GM21723 (cell line): ENCODE measurements around the gene CIDEC.
"Not testable (repeated sequence)": the region's sequence is repeated elsewhere in the genome, so short reads cannot be mapped to it uniquely, and the experiment has no call there.

ENCODE experiments used
- ATAC-seq: cut with Tn5 transposase; IDR thresholded peaks from one replicate; pipeline ENCODE4 v1.9.1; 2021; ENCODE audit warnings: mild to moderate bottlenecking, moderate library complexity; ENCODE audit not compliant: unreplicated experiment

The CIDEC gene

GRCh38 chr3:9851383-9851782 is 28.7 kb downstream of the CIDEC start:
- not testable (repeated sequence) for ATAC-seq

GRCh38 chr3:9848860-9849259 is 31.2 kb downstream of the CIDEC start:
- not testable (repeated sequence) for ATAC-seq

- ATAC-seq, result not testable (repeated sequence)
Observed at GRCh38 chr3:9847870-9848269, 32.2 kb downstream of the CIDEC start.

DNA sequence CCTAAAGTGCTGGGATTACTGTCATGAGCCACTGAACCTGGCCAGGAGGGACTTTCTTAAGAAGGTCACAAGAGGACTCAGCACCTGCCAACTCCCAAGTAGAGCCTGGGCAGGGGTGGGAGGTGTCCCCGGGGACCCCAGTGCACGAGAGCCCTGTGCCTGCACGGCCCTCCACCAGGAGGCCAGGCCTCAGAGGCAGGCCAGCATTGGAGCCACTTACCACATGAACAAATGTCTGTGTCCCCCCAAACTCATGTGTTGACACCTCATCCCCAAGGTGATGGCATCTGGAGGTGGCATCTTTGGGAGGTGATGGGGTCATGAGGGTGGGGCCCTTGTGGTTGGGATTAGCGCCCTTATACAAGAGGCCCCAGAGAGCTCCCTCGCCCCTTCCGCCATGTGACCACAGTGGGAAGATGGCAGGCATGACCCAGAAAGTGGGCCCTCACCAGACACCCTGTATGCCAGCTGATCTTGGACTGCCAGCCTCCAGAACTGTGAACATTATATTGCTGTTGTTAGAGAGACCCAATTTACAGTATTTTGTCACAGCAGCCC is 33.0 kb downstream of the CIDEC start:
- ATAC-seq, result no peak

DNA sequence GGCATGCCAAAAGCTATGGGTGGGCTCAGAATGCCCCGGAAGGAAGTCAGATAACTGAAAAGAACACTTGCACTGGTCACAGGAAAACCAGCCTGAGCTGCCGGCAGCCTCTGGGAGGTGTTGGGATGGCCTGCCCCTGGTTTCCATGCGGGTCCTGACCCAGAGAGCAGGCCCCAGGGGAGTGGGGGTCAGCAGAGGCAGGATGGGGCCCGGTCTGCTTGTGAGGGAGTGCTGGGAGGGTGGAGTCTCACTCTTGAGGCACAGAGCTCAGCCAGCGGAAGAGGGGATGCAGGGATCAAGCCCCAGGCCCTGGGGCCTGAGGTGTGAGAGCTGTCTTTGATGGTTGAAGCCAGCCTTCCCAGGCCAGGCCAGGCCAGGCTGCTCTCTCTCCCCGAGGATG is 33.8 kb downstream of the CIDEC start:
- no peak for ATAC-seq

- ATAC-seq, result peak; percentile 98
Observed at GRCh38 chr3:9843715-9844438, 36.2 kb downstream of the CIDEC start, which contains the start of gene RPUSD3. Gene RPUSD3, minus strand, starts transcription at chr3:9844008. Its CDS starts 18 bp downstream, at chr3:9843990.

- no peak for ATAC-seq
Observed at GRCh38 chr3:9841015-9841414, 39.0 kb downstream of the CIDEC start.

GRCh38 chr3:9838856-9839255 is 41.2 kb downstream of the CIDEC start:
- ATAC-seq, result no peak

DNA sequence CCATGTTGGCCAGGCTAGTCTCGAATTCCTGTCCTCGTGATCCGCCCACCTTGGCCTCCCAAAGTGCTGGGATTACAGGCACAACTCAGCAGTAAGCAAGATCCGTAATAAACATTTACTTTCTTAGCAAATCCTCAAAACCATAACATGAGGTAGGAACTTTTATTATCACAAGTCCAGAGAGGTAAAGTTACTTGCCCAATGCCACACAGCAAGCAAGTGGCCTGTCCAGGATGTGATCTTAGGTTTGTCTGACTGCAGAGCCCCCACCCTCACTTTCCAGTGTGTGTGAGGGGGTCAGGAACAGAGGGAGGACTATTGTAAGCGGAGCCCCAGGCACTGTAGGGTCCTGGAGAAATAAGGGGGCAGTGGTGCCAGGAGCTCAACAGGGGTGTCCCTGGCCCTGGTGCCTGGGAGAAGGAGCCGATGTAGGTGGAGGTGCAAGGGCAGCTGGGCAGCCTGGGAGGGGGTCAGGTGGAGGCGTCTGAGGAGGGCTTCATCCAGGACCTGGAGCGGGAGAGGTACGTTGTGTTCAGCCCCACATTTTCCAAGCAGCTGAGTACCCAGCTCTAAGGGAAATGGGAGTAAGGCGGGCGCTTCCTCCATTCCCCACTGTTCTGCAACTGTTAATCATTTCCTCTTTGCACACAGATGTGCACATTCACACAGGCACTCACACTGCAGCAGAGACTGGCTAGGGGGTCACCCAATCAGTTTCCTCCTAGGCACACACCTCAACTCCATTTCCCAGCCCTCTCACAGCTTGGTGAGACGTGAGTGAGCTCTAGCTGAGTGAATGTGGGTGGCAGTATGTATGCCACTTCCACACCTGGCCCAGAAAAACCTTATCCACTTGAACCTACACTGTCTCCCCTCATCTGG is 42.1 kb downstream of the CIDEC start:
- no peak for ATAC-seq

- no peak for ATAC-seq
Observed at GRCh38 chr3:9834520-9835380, 45.3 kb downstream of the CIDEC start.

DNA sequence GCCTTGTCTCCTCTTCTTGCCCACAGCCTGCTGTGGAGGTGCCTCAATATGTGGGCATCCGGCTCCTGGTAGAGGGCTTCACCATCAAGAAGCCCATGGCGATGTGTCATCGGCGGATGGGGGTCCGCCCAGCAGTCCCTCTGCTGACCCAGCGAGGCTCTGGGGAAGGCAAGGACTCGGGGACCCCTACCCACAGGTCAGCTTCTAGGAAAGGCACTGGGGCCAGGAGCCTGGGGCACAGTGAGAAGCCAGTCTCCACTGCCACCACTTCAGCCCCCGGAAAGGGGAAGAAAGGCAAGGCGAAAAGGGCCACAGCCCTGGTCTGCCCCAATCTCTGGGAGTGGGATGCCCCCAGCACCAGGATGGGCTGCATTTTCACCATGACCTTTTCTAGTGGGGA is 47.0 kb downstream of the CIDEC start:
- no peak for ATAC-seq

DNA sequence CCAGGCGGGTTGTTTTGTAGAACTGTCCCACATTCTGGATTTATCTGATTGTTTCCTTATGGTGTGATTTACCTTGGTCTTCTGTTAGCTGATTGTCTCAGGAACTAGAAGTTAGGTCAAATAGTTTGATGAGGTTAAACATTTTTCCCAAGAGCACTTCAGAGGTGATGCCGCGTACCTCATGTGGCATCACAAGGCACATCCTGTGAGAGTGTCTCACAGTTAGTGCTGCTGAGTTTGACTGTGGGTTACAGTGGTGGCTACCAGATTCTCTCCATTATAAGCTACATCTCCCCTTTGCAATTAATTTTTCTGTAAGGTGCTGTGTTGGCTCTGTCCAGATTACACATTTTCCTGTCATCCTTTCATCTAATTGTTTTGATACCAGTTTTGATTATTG is 48.8 kb downstream of the CIDEC start:
- ATAC-seq, result no peak

GRCh38 chr3:9828801-9829755 is 51.0 kb downstream of the CIDEC start:
- ATAC-seq, result no peak

DNA sequence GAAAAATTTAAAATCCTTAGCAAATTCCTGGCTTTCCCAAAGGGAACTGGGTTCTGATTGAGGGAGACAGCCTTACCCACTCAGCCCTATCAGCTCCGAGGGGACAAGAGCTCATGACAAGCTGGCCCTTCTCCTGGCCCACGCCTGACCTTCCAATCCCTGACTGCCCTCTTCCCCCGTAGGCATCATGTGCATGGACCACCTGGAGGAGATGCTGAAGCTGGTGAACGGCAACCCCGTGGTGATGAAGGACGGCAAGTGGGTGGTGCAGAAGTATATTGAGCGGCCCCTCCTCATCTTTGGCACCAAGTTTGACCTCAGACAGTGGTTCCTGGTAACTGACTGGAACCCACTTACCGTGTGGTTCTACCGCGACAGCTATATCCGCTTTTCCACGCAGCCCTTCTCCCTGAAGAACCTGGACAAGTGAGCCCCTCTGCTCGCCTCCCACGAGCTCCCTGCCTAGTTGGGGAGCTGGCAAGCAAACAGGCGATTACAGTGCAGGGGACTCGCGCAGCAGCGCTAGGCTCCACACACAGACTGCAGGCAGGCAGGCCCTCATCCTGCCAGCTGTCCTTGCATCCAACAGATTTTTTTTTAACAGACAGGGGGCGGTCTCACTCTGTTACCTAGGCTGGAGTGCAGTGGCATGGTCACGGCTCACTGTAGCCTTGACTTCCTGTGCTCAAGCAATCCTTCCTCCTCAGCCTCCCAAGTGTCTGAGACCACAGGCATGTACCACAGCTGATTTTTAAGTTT is 53.1 kb downstream of the CIDEC start:
- ATAC-seq, result no peak

DNA sequence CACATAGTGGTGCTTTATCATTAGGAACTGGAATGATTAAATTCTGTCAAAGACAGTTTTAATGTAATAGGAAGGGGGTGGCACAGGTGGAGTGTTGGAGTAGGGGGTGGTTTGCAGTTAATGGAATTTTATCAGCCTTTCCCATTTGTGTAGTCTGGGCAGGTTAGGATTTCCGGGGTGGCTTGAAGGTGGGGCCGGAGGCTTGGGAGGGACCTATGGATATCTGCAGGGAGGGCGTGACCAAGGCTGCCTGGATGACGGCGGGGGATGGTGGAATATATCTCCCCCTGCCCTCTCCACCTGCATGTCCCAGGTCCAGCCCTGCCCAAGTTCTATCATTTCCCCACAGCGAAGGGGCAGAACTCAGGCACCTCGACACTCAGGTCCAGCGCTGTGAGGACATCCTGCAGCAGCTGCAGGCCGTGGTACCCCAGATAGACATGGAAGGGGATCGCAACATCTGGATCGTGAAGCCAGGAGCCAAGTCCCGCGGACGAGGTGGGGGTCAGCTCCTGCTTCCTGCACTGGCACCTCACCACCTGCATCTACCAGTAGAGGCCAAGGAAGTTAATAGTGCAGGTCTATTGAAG is 54.5 kb downstream of the CIDEC start:
- no peak for ATAC-seq

DNA sequence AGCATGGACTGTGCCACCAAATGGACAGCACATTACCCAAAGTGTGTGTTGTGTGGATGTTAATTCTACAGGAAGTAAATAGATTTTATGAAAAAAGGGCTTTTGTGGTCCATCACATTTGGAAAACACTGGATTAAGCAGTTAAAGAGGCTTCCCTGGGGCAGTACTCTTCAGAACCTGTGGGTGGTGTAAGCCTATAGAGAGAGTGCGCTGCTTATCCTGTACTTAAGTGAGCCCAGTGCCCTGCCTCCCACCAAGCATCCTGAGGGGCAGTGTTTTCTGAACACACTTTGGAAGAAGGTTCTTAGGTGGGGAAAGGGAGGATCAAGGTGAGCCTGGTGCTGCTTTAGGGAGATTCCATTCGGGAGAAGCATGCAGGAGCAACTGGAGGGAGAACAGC is 59.1 kb downstream of the CIDEC start:
- no peak for ATAC-seq

GRCh38 chr3:9820543-9820942 is 59.5 kb downstream of the CIDEC start:
- ATAC-seq, result no peak

DNA sequence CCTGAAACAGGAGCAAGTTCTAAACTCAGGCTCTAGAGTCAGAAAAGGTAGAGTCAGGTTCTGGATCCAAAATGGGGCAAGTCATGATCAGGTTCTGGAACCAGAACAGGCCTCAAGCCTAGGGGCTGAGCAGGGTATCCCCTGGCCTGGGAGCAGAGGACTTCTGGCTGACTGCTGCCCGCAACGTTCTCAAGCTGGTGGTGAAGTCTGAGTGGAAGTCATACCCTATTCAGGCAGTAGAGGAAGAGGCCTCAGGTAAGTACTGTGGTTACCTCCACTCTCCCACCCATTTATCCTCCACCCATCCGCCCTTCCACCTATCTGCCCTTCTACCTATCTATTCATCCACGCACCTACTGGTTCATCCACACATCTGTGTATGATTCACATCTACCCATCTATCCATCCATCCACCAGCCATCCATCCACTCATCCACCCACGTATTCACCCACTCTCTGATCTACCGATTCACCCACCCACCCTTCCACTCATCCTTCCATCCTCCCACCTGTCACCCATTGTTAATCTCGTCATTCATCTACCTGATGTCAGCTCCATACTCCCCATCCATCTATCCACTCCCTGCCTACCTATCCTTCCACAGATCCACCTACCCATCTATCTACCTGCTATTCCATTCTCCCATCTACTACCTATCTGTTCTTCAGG is 61.3 kb downstream of the CIDEC start:
- no peak for ATAC-seq
